Measurements from ENCODE around the gene NEMP2.
A peak's percentile ranks its signal among the peaks of the same experiment; 100 is the strongest.

The NEMP2 gene

DNA sequence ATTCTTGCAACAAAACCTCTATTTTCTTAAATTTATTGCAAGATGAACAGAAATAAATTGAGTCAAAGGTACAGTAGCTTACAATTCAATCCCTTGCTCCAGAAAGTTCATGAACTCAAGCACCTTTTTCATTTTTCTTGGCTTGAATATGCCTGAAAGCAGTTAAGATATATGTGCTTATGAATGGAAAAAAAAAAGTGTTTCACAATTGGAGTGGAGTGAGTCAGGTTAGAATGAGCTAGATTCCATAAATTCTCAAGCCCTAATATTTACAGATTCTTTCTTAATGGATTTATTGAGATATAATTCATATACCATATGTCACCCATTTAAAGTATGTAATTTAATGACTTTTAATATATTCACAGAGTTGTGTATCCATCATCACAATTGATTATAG lies 39.6 kb upstream of the NEMP2 start:
- no peaks in the 10 kb centered on the region for H3K36me3 ChIP-seq
- intact Hi-C loops (cut with DNase I; ENCODE audit: low total_unique reads): no loop called here
- H3K9me3 ChIP-seq: no peaks in the 10 kb centered on the region
- no peak overlapping the region for H3K4me3 ChIP-seq
- H3K27ac ChIP-seq: no peak overlapping the region
- H3K4me1 ChIP-seq: peaks cover 0 to 24% (median 11%) of the 10 kb centered on the region in 4 donors
- no peaks in the 10 kb centered on the region for H3K27me3 ChIP-seq
- TF ChIP-seq, protein P1, sequence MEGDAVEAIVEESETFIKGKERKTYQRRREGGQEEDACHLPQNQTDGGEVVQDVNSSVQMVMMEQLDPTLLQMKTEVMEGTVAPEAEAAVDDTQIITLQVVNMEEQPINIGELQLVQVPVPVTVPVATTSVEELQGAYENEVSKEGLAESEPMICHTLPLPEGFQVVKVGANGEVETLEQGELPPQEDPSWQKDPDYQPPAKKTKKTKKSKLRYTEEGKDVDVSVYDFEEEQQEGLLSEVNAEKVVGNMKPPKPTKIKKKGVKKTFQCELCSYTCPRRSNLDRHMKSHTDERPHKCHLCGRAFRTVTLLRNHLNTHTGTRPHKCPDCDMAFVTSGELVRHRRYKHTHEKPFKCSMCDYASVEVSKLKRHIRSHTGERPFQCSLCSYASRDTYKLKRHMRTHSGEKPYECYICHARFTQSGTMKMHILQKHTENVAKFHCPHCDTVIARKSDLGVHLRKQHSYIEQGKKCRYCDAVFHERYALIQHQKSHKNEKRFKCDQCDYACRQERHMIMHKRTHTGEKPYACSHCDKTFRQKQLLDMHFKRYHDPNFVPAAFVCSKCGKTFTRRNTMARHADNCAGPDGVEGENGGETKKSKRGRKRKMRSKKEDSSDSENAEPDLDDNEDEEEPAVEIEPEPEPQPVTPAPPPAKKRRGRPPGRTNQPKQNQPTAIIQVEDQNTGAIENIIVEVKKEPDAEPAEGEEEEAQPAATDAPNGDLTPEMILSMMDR (IDR thresholded peaks at IDR 0.05): no peak
- DNase-seq: no peak

DNA sequence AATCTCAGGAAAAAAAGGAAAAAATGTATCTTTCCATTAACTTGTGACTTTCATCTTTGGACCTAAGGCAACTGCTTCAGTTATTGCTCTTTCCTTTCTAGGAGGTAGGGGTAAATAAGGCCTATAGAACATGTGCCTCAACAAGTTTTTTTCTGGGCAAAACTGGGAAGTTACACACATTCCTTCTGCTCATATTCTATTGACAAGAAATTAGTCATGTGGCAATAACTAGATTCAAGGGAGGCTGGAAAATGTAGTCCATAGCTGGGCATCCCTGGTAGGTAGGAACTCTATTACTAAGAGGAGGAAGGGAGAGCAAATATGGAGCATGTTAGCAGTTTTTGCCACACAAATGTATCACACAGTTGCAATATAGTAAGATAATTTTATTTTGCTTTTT lies 37.7 kb upstream of the NEMP2 start:
- TF ChIP-seq, protein P1 (IDR thresholded peaks at IDR 0.05): no peak
- Histone ChIP-seq H3K27ac (peak overlapping the region in 1 of 2 donors; percentile 5), H3K27me3 (no peaks in the 10 kb centered on the region), H3K4me1 (peaks cover 0 to 6% (median 0%) of the 10 kb centered on the region in 4 donors), H3K36me3 (no peaks in the 10 kb centered on the region), H3K9me3 (peaks cover 0 to 6% (median 4%) of the 10 kb centered on the region in 3 donors), H3K4me3 (no peak overlapping the region)
- intact Hi-C loops (cut with DNase I; ENCODE audit: low total_unique reads): no loop called here
- DNase-seq: no peak

DNA sequence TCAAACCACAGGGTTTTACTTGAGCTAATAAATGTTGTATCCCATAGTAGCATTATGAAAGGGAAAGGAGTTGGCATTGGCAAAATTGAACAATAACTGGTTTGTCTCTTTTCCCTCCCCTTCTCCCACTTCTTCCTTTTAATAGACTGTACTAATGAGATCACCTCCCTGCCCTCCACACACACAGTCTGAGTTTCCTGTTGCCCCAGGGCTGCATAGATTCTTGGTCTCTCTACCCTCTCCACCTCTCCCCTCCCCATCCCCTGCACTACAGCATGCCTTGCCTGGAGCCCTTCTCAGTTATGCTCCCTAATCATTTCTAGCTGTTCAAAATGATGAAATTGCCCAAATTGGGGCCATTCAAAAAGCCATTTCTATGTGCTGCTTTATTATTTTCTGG lies 37.2 kb upstream of the NEMP2 start:
- H3K27me3 ChIP-seq: no peaks in the 10 kb centered on the region
- DNase-seq: no peak
- TF ChIP-seq, protein P1 (IDR thresholded peaks at IDR 0.05): no peak
- intact Hi-C loops (cut with DNase I; ENCODE audit: low total_unique reads): no loop called here
- peak overlapping the region in 1 of 2 donors; percentile 5 for H3K27ac ChIP-seq
- no peaks in the 10 kb centered on the region for H3K36me3 ChIP-seq
- H3K9me3 ChIP-seq: peaks cover 0 to 6% (median 4%) of the 10 kb centered on the region in 3 donors
- no peak overlapping the region for H3K4me3 ChIP-seq
- H3K4me1 ChIP-seq: peaks cover 0 to 6% (median 0%) of the 10 kb centered on the region in 4 donors

DNA sequence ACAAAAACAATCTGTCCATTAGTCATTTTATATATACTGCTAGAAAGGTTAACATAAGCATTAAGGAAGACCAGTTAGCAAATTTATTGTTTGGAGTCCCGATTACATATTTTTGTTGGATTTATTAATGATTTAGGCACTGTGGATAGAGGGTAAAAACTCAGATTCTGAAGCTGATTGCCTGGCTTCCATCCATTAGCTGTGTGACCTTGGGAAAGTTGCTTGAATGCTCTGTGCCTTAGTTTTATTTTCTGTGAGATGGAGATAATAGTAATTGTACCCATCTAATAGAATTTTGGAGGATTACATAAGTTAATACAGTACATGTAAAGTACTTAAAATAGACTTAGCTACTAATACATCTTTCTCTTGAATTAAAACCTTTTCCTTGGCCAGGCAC lies 36.3 kb upstream of the NEMP2 start:
- Histone ChIP-seq H3K4me3 (no peak overlapping the region), H3K4me1 (peaks cover 0 to 6% (median 0%) of the 10 kb centered on the region in 4 donors), H3K27me3 (no peaks in the 10 kb centered on the region), H3K27ac (no peak overlapping the region), H3K36me3 (no peaks in the 10 kb centered on the region), H3K9me3 (peaks cover 0 to 6% (median 4%) of the 10 kb centered on the region in 3 donors)
- no peak for DNase-seq
- intact Hi-C loops (cut with DNase I; ENCODE audit: low total_unique reads): no loop called here
- TF ChIP-seq, protein P1 (IDR thresholded peaks at IDR 0.05): no peak

DNA sequence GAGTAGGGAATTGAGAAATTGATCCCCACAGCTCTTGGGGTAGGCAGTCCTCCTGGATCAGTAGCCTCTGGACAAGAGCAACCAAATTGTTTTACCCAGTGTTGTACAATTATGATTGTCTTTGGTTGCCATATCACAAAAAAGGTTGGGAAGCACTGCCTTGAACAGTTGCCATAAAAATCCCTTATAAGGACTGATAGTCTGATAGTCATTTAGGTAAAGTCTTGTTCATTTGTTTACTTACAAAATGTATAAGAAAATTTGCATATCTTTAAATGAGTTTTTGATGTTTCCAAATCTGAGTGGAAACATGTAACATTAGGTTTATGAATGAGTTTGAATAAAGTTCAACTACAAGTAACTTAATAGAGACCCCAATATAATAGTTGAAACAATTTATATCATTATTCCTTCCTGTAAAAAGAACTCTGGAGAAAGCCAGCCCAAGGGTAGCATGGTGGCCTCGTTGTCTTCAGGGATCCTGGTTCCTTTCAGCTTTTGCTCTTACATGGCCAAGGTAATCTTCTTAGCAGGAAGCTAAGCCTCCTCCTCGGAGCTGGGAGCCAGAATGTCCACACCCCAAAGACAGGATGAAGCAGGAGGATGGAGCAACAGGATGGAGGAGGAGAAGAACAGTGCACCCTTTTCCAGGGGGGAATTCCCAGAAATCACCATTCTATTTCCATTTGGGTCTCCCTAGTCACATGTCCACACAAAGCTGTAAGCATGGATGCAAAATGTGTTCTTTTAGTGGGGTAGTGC lies 35.7 kb upstream of the NEMP2 start:
- no peak for DNase-seq
- TF ChIP-seq, protein P1 (IDR thresholded peaks at IDR 0.05): no peak
- intact Hi-C loops (cut with DNase I; ENCODE audit: low total_unique reads): no loop called here

More for the DNA sequence above, 35.7 kb upstream of the NEMP2 start:
- Histone ChIP-seq H3K36me3 (no peaks in the 10 kb centered on the region), H3K4me1 (peaks cover 0 to 6% (median 0%) of the 10 kb centered on the region in 4 donors), H3K27ac (no peak overlapping the region), H3K9me3 (peaks cover 0 to 6% (median 4%) of the 10 kb centered on the region in 3 donors), H3K4me3 (no peak overlapping the region), H3K27me3 (no peaks in the 10 kb centered on the region)
